Lower leg skin (tissue), 3 donors: ENCODE data around the gene KATNAL2.

ENCODE experiments used
- POLR2A ChIP-seq, 2 donors: fragments of 450-650 bp; IDR thresholded peaks; one replicate each; pipeline ENCODE4 v1.6.1; 2016 to 2017; ENCODE audit warnings: antibody characterized with exemption in 2 of 2, mild to moderate bottlenecking in 1 of 2, moderate library complexity in 1 of 2
- TF ChIP-seq, protein P1 (sequence below), 3 donors: fragments of 450-650 bp; IDR thresholded peaks; one replicate each; pipeline ENCODE4 v1.5.1; 2016; ENCODE audit warnings: antibody characterized with exemption in 3 of 3, mild to moderate bottlenecking in 3 of 3, moderate library complexity in 2 of 3

- no peak for TF ChIP-seq POLR2A (IDR thresholded peaks at IDR 0.05)
- TF ChIP-seq, protein P1, sequence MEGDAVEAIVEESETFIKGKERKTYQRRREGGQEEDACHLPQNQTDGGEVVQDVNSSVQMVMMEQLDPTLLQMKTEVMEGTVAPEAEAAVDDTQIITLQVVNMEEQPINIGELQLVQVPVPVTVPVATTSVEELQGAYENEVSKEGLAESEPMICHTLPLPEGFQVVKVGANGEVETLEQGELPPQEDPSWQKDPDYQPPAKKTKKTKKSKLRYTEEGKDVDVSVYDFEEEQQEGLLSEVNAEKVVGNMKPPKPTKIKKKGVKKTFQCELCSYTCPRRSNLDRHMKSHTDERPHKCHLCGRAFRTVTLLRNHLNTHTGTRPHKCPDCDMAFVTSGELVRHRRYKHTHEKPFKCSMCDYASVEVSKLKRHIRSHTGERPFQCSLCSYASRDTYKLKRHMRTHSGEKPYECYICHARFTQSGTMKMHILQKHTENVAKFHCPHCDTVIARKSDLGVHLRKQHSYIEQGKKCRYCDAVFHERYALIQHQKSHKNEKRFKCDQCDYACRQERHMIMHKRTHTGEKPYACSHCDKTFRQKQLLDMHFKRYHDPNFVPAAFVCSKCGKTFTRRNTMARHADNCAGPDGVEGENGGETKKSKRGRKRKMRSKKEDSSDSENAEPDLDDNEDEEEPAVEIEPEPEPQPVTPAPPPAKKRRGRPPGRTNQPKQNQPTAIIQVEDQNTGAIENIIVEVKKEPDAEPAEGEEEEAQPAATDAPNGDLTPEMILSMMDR (IDR thresholded peaks at IDR 0.05) = no peak
These were observed 40.8 kb downstream of the KATNAL2 start for GRCh38 chr18:46958209-46958608.
